HepG2 (cell line): ENCODE results near the gene DUS1L. TPM values are rescaled to one million over a fixed set of nuclear protein-coding genes. Genes with fewer than 3 reads are reported as not detected.

Experiments used
- ATAC-seq: fragments of 200-7000 bp; cut with Tn5 transposase; 3 replicates; pipeline ENCODE4 v1.9.1; 2020; ENCODE audit warnings: mild to moderate bottlenecking, moderate library complexity
- BruUV-seq: library from RNA; stranded (reverse); fragments of 400-500 nt; replicated peaks from 2 replicates; lab custom pipeline; 2021; lab: Mats Ljungman, UMichigan
- CTCF ChIA-PET: fragments of 300-600 bp; formaldehyde crosslinking; extraction: SDS; loops from one replicate; lab custom pipeline; 2021; ENCODE audit warnings: low total read pairs, inconsistent platforms, low intra/inter-chr PET ratio; lab: Yijun Ruan, JAX
- POLR2A ChIA-PET: fragments of 350-600 bp; sonication (Branson Sonifier 250); formaldehyde crosslinking; loops from one replicate; lab custom pipeline; 2020; ENCODE audit warnings: antibody characterized with exemption, inconsistent platforms; lab: Yijun Ruan, JAX
- DNase-seq: peaks from one replicate; pipeline ENCODE4 v3.0.0-alpha.2; 2015; ENCODE audit warnings: low spot score
- FAIRE-seq: peaks from 3 replicates; lab custom pipeline; 2011; peaks lifted over from hg19 to GRCh38; lab: Jason Lieb, UNC
- H2AFZ ChIP-seq: one replicate; pipeline ENCODE4 v1.6.1; 2011; ENCODE audit warnings: low read length, inconsistent platforms
- H3K27ac ChIP-seq: fragments of 300-600 bp; 3 replicates; pipeline ENCODE4 v1.8.0; 2011; ENCODE audit warnings: mixed run types, mild to moderate bottlenecking, mixed read lengths, low read length, inconsistent platforms; ENCODE audit not compliant: insufficient read depth; ENCODE audit errors: extremely low read length
- H3K27me3 ChIP-seq, 2 experiments: fragments of 200-600 bp in 1 of 2; 2 replicates in 1 of 2; 3 replicates in 1 of 2; pipeline versions ENCODE4 v1.6.0 to v1.8.0; 2011; ENCODE audit warnings: low read length in 2 of 2, mild to moderate bottlenecking in 2 of 2, moderate library complexity in 2 of 2, inconsistent platforms in 1 of 2; ENCODE audit not compliant: insufficient read depth in 2 of 2, control insufficient read depth in 1 of 2
- H3K36me3 ChIP-seq, 2 experiments: fragments of 200-600 bp in 1 of 2; replicated peaks in 1 of 2; 2 replicates in 1 of 2; 3 replicates in 1 of 2; pipeline versions ENCODE4 v1.5.1 to v1.8.0; 2011; ENCODE audit warnings: low read length in 2 of 2, inconsistent platforms in 1 of 2; ENCODE audit not compliant: insufficient read depth in 2 of 2, control insufficient read depth in 1 of 2
- H3K4me1 ChIP-seq: 2 replicates; pipeline ENCODE4 v1.5.1; 2012; ENCODE audit warnings: low read length, inconsistent platforms; ENCODE audit not compliant: insufficient read depth
- H3K4me2 ChIP-seq: 2 replicates; pipeline ENCODE4 v1.6.0; 2011; ENCODE audit warnings: low read depth, low read length, inconsistent platforms
- H3K4me3 ChIP-seq, 3 experiments: fragments of 200-600 bp in 1 of 3; sonication (generic), shearing (Covaris generic) in 1 of 3; replicated peaks in 1 of 3; 2 replicates each; pipeline ENCODE4 v1.5.1; 2011 to 2016; ENCODE audit warnings: low read length in 3 of 3, inconsistent platforms in 2 of 3, low read depth in 2 of 3, mild to moderate bottlenecking in 2 of 3, control low read depth in 1 of 3, mixed read lengths in 1 of 3; ENCODE audit not compliant: insufficient read depth in 1 of 3
- H3K79me2 ChIP-seq: one replicate; pipeline ENCODE4 v1.6.1; 2011; ENCODE audit warnings: low read length, inconsistent platforms; ENCODE audit not compliant: insufficient read depth
- H3K9ac ChIP-seq: 2 replicates; pipeline ENCODE4 v1.6.0; 2011; ENCODE audit warnings: mild to moderate bottlenecking, low read depth, low read length, inconsistent platforms; ENCODE audit not compliant: insufficient read depth
- H3K9me3 ChIP-seq: 2 replicates; pipeline ENCODE4 v1.5.1; 2012; ENCODE audit warnings: mild to moderate bottlenecking, low read length
- H4K20me1 ChIP-seq: 2 replicates; pipeline ENCODE4 v1.6.0; 2011; ENCODE audit warnings: inconsistent platforms, mild to moderate bottlenecking, low read length, moderate library complexity; ENCODE audit not compliant: insufficient read depth
- PRPF4 ChIP-seq: fragments of 200-400 bp; formaldehyde crosslinking; IDR thresholded peaks from 2 replicates; pipeline ENCODE4 v1.6.1; 2016; ENCODE audit warnings: low read length, low read depth; ENCODE audit not compliant: poor library complexity, severe bottlenecking
- RBFOX2 ChIP-seq: fragments of 200-400 bp; formaldehyde crosslinking; IDR thresholded peaks from 2 replicates; pipeline ENCODE4 v1.6.1; 2017; ENCODE audit warnings: low read depth, mild to moderate bottlenecking, low read length
- RBM22 ChIP-seq: fragments of 200-400 bp; formaldehyde crosslinking; optimal IDR thresholded peaks from 2 replicates; pipeline ENCODE3; 2017; ENCODE audit warnings: mild to moderate bottlenecking, low read length, moderate library complexity
- SMAD3 ChIP-seq: sonication (generic); formaldehyde crosslinking; IDR thresholded peaks from 2 replicates; pipeline ENCODE4 v1.4.0; 2020; ENCODE audit warnings: missing genetic modification reagents
- SRSF1 ChIP-seq: fragments of 200-400 bp; formaldehyde crosslinking; optimal IDR thresholded peaks from 2 replicates; pipeline ENCODE3; 2017; ENCODE audit warnings: mild to moderate bottlenecking, low read depth, low read length, moderate library complexity
- STAT5B ChIP-seq: sonication (generic); formaldehyde crosslinking; IDR thresholded peaks from 2 replicates; pipeline ENCODE4 v1.4.0; 2020; ENCODE audit warnings: missing genetic modification reagents
- TAF15 ChIP-seq: fragments of 200-400 bp; formaldehyde crosslinking; IDR thresholded peaks from one replicate; pipeline ENCODE4 v1.6.1; 2018; ENCODE audit warnings: mild to moderate bottlenecking, low read depth, low read length; ENCODE audit not compliant: poor library complexity, severe bottlenecking
- ZBTB38 ChIP-seq: sonication (generic); formaldehyde crosslinking; IDR thresholded peaks from 2 replicates; pipeline ENCODE4 v1.5.1; 2020; ENCODE audit warnings: mild to moderate bottlenecking, missing genetic modification reagents
- ZNF260 ChIP-seq: sonication (generic); formaldehyde crosslinking; IDR thresholded peaks from 2 replicates; pipeline ENCODE4 v1.4.0; 2020; ENCODE audit warnings: missing genetic modification reagents, low read depth, mild to moderate bottlenecking, borderline replicate concordance
- WGBS: methylation state at CpG from one replicate; pipeline ENCODE4 v1.1.6; 2017; ENCODE audit warnings: low lambda C conversion rate; 5-methylcytosine and 5-hydroxymethylcytosine counted together
- in situ Hi-C: cut with HindIII; loops from 2 replicates; pipeline ENCODE4 v1.10.0; 2017; ENCODE audit warnings: low pct_unique_long_range_greater_than_20kb; ENCODE audit not compliant: extremely low pct_ligation_motif_present
- intact Hi-C: fragments of 100-400 bp; cut with micrococcal nuclease; formaldehyde crosslinking; loops from one replicate; pipeline ENCODE4 v1.10.0; 2022; ENCODE audit not compliant: unreplicated experiment
- polyA plus RNA-seq, 8 experiments: library from polyadenylated mRNA; depleted of rRNA in 3 of 8; stranded (reverse) in 7 of 8; unstranded in 1 of 8; fragments of >200 nt; fragmentation: Illumina TruSeq in 4 of 8; extraction: Trizol in 4 of 8; gene quantifications; 2 replicates each; pipeline versions ENCODE4 v1.2.1 to v1.2.3, GENCODE V29; 2011 to 2016; ENCODE audit warnings: low read depth in 4 of 8, missing spikeins in 1 of 8, mixed read lengths in 1 of 8; ENCODE audit not compliant: insufficient read depth in 1 of 8
- total RNA-seq, 5 experiments: library from RNA; depleted of rRNA; stranded (reverse); fragments of >200 nt; fragmentation: Illumina TruSeq; extraction: Trizol; gene quantifications; 2 replicates each; pipeline ENCODE4 v1.2.3, GENCODE V29; 2016; ENCODE audit warnings: low read depth in 1 of 5
- TF ChIP-seq, protein P1 (sequence below): sonication (generic); formaldehyde crosslinking; IDR thresholded peaks from 2 replicates; pipeline ENCODE4 v1.4.0; 2020; ENCODE audit warnings: missing genetic modification reagents
- TF ChIP-seq, protein P2 (sequence below): sonication (generic); formaldehyde crosslinking; IDR thresholded peaks from 2 replicates; pipeline ENCODE4 v1.5.0; 2020; ENCODE audit warnings: mild to moderate bottlenecking, missing genetic modification reagents, moderate library complexity
- TF ChIP-seq, protein P3 (sequence below): sonication (generic); formaldehyde crosslinking; IDR thresholded peaks from 2 replicates; pipeline ENCODE4 v1.8.0; 2023; ENCODE audit warnings: mild to moderate bottlenecking, missing genetic modification reagents
- TF ChIP-seq, protein P4 (sequence below): sonication (generic); formaldehyde crosslinking; IDR thresholded peaks from 2 replicates; pipeline ENCODE4 v1.4.0; 2020; ENCODE audit warnings: missing genetic modification reagents

Gene DUS1L
- total and polyA plus RNA-seq, 2 of the 13 experiments (the other 11 are each of a cell fraction or from before 2014, with no cell fraction given) = 81.0 to 109 TPM

DNA sequence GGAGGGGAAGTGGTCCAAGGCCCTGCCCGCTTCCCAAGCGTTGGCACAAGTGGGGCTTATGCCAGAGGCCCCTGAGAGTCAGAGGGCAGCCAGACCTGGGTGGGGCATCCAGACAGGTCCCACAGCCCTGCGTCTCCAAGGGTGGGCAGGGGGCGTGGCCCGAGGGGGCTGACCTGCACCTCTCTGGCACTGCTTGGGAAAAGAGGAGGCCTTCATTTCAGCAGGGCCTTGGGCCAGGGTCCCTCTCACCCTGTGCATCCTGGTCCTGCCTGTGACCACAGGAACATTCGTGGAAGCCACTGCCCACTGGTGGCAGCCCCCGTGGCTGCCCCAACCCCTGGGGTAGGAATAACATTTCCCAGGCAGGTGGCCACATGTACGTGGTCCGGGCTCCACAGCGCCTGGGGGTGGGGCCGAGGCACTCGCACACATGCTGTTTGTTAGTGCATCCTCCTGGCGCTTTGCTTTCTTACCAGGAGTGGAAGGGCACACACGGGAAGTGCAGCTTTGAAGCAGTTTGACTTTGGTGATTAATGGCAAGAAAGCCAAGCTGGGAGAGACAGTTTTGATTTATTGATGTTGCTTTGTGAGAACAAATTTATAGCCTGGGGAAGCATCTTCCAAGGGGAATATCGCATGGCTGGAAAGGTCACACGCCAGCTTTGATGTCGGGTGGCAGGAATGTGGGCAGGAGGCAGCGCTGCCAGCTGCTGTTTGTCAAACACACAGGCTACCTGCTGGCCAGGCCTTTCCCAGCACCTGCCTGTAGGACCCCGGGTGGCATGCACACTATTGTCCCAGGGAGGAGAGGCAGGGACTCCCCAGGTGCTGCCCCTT, 47.2 kb downstream of the DUS1L start:
- no peak overlapping the region for H2AFZ ChIP-seq
- H3K4me1 ChIP-seq = peaks cover 86% of the 10 kb centered on the region
- H3K27me3 ChIP-seq = no peaks in the 10 kb centered on the region; a peak in 1 of 5 replicates
- H3K36me3 ChIP-seq = peaks cover 12% of the 10 kb centered on the region in 2 experiments; a peak in 3 of 5 replicates
- no TSS peak for BruUV-seq
- no peak overlapping the region for H3K9ac ChIP-seq
- no peaks in the 10 kb centered on the region; the same call in 1 of the 2 replicates for H4K20me1 ChIP-seq
- H3K4me2 ChIP-seq = no peak overlapping the region
- CTCF ChIA-PET = interaction anchor here (6.8 kb wide), 1 partner anchor 58 kb away, joined by 181 read pairs; the partner anchor contains the start of gene NOTUM
- WGBS = 95% methylated on average over 18 of the region's 19 CpGs
- ATAC-seq (no peak), FAIRE-seq (peak; percentile 46), DNase-seq (no peak)
- peak overlapping the region; percentile 68 for H3K27ac ChIP-seq
- no peaks in the 10 kb centered on the region for H3K9me3 ChIP-seq
- intact Hi-C loops (no loop called here), in situ Hi-C loops (no loop called here)
- POLR2A ChIA-PET = interaction anchor here (1.0 to 14.1 kb wide), 6 partner anchors 20 to 84 kb away, joined by 3 to 470 read pairs (median 11); partner anchors contain the start of gene NOTUM
- peaks cover 28% of the 10 kb centered on the region for H3K79me2 ChIP-seq
- H3K4me3 ChIP-seq = no peak overlapping the region
- TF ChIP-seq STAT5B (CRISPR knock-in tag) (0 out of 2 replicates have a peak, but pooled peaks have one; percentile 55), SMAD3 (CRISPR knock-in tag) (0 out of 2 replicates have a peak, but pooled peaks have one; percentile 28), TAF15 (peak; percentile 55), RBM22 (peak; percentile 94), SRSF1 (peak; percentile 33), PRPF4 (peak; percentile 18), RBFOX2 (peak; percentile 71), ZBTB38 (CRISPR knock-in tag) (0 out of 2 replicates have a peak, but pooled peaks have one; percentile 22), ZNF260 (0 out of 2 replicates have a peak, but pooled peaks have one; percentile 64)
- TF ChIP-seq, protein P1, sequence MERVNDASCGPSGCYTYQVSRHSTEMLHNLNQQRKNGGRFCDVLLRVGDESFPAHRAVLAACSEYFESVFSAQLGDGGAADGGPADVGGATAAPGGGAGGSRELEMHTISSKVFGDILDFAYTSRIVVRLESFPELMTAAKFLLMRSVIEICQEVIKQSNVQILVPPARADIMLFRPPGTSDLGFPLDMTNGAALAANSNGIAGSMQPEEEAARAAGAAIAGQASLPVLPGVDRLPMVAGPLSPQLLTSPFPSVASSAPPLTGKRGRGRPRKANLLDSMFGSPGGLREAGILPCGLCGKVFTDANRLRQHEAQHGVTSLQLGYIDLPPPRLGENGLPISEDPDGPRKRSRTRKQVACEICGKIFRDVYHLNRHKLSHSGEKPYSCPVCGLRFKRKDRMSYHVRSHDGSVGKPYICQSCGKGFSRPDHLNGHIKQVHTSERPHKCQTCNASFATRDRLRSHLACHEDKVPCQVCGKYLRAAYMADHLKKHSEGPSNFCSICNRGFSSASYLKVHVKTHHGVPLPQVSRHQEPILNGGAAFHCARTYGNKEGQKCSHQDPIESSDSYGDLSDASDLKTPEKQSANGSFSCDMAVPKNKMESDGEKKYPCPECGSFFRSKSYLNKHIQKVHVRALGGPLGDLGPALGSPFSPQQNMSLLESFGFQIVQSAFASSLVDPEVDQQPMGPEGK = peak; percentile 51
- TF ChIP-seq, protein P2, sequence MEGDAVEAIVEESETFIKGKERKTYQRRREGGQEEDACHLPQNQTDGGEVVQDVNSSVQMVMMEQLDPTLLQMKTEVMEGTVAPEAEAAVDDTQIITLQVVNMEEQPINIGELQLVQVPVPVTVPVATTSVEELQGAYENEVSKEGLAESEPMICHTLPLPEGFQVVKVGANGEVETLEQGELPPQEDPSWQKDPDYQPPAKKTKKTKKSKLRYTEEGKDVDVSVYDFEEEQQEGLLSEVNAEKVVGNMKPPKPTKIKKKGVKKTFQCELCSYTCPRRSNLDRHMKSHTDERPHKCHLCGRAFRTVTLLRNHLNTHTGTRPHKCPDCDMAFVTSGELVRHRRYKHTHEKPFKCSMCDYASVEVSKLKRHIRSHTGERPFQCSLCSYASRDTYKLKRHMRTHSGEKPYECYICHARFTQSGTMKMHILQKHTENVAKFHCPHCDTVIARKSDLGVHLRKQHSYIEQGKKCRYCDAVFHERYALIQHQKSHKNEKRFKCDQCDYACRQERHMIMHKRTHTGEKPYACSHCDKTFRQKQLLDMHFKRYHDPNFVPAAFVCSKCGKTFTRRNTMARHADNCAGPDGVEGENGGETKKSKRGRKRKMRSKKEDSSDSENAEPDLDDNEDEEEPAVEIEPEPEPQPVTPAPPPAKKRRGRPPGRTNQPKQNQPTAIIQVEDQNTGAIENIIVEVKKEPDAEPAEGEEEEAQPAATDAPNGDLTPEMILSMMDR = peak; percentile 57
- TF ChIP-seq, protein P3, sequence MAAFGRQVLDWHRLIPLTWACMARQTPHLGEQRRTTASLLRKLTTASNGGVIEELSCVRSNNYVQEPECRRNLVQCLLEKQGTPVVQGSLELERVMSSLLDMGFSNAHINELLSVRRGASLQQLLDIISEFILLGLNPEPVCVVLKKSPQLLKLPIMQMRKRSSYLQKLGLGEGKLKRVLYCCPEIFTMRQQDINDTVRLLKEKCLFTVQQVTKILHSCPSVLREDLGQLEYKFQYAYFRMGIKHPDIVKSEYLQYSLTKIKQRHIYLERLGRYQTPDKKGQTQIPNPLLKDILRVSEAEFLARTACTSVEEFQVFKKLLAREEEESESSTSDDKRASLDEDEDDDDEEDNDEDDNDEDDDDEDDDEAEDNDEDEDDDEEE (CRISPR knock-in tag) = 0 out of 2 replicates have a peak, but pooled peaks have one; percentile 54
- TF ChIP-seq, protein P4, sequence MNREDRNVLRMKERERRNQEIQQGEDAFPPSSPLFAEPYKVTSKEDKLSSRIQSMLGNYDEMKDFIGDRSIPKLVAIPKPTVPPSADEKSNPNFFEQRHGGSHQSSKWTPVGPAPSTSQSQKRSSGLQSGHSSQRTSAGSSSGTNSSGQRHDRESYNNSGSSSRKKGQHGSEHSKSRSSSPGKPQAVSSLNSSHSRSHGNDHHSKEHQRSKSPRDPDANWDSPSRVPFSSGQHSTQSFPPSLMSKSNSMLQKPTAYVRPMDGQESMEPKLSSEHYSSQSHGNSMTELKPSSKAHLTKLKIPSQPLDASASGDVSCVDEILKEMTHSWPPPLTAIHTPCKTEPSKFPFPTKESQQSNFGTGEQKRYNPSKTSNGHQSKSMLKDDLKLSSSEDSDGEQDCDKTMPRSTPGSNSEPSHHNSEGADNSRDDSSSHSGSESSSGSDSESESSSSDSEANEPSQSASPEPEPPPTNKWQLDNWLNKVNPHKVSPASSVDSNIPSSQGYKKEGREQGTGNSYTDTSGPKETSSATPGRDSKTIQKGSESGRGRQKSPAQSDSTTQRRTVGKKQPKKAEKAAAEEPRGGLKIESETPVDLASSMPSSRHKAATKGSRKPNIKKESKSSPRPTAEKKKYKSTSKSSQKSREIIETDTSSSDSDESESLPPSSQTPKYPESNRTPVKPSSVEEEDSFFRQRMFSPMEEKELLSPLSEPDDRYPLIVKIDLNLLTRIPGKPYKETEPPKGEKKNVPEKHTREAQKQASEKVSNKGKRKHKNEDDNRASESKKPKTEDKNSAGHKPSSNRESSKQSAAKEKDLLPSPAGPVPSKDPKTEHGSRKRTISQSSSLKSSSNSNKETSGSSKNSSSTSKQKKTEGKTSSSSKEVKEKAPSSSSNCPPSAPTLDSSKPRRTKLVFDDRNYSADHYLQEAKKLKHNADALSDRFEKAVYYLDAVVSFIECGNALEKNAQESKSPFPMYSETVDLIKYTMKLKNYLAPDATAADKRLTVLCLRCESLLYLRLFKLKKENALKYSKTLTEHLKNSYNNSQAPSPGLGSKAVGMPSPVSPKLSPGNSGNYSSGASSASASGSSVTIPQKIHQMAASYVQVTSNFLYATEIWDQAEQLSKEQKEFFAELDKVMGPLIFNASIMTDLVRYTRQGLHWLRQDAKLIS (CRISPR knock-in tag) = peak; percentile 54; the same call in 1 of the 2 replicates
